Motor neuron (in vitro differentiated cells): Measurements from ENCODE around the gene FAM43A. TPM values are rescaled to one million over a fixed set of nuclear protein-coding genes. Genes with fewer than 3 reads are reported as not detected.

Experiments used
- ATAC-seq, 8 experiments: fragments of 200-7000 bp; cut with Tn5 transposase; replicated peaks in 6 of 8; 2 replicates each; pipeline ENCODE4 v1.8.0; 2021; ENCODE audit warnings: mild to moderate bottlenecking in 8 of 8, moderate library complexity in 8 of 8
- H3K27ac ChIP-seq, 2 donors: fragments of 250-450 bp; sonication (Bioruptor Pico); 2 replicates each; pipeline ENCODE4 v1.9.0; 2021; ENCODE audit warnings: antibody characterized with exemption in 2 of 2, mild to moderate bottlenecking in 2 of 2, moderate library complexity in 1 of 2
- H3K4me1 ChIP-seq, 2 donors: fragments of 250-450 bp; sonication (Bioruptor Pico); replicated peaks in 1 of 2; 2 replicates each; pipeline ENCODE4 v1.6.1; 2021; ENCODE audit warnings: antibody characterized with exemption in 2 of 2, mild to moderate bottlenecking in 2 of 2, moderate library complexity in 1 of 2
- H3K4me3 ChIP-seq, 5 donors: fragments of 250-450 bp; sonication (Bioruptor Pico); 2 replicates each; pipeline ENCODE4 v1.9.0; 2021; ENCODE audit warnings: antibody characterized with exemption in 5 of 5, mild to moderate bottlenecking in 5 of 5, moderate library complexity in 4 of 5
- WGBS, 10 experiments: fragments of 450-650 bp; shearing (Covaris generic); methylation state at CpG; one replicate each; pipeline ENCODE4 v1.0.0; 2022; 5-methylcytosine and 5-hydroxymethylcytosine counted together
- in situ Hi-C, 9 experiments: fragments of 400-800 bp; cut with MboI; loops; one replicate each; pipeline ENCODE4 v1.15.0; 2021; ENCODE audit warnings: low sequenced_read_pairs in 9 of 9, low pct_unique_long_range_greater_than_20kb in 2 of 9; ENCODE audit not compliant: unreplicated experiment in 9 of 9
- total RNA-seq, 8 experiments: library from RNA; unstranded; fragments of 300-600 nt; gene quantifications; 2 replicates each; pipeline versions ENCODE4 v1.2.3 to v1.2.4, GENCODE V29; 2022

The FAM43A gene
- total RNA-seq, 8 experiments from 2014 or later = 0.67 to 22.6 (median 6.5) TPM

DNA sequence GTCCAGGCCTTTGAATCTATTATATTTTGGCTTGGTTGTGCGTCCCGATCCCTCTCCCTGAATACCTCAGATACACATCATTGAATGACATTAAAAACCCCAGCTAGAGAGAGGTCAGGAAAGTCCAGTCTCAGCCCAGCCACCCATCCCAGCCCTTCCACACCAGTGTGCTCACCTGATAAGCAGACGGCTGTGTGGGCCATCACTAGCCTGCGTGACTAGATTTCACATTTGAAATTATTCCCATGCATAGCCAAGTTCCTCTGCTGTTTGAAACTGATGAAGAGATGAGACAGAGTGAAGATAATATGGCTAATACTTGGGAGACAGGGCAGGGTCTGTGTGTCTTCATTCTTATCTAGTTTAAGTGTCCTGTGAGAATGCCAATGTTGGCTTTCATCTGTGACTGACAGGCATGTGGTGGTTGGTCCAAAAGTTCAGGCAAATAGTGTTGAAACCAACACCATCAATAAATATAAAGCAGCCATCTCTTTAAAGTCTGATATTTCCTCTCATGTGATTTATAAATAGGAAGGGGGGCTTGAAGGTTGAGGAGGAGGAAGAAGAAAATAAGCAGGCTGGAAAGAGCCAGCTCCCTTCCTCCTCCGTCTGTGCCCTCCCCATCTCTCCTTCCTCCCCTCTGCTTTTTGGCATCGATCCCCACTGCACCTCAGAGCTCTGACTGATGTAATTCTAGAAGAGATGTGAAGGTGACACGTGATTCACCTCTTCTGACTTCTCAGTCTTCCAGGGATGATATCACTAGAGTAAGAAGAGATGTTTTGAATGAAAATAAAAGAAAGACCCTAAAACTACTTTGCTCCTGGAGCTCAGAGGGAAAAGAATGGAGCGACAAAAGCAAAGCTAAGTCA, 5.1 kb downstream of the FAM43A start:
- peak in 3 of 8 experiments; percentile 4 to 31 (median 14) for ATAC-seq
- no peak overlapping the region for H3K27ac ChIP-seq
- in situ Hi-C loops = loop anchor here (25.0 kb wide), 8 partner anchors 172 to 847 kb away; partner anchors contain the start of genes XXYLT1 (in 2 of the 9) and PPP1R2 (in 1 of the 9)
- peaks cover 0 to 11% of the 10 kb centered on the region in 2 donors for H3K4me1 ChIP-seq
- WGBS, 10 experiments = 20 to 88% (median 67%) methylated on average over 1 to 4 of the region's 8 CpGs
- H3K4me3 ChIP-seq = no peak overlapping the region

DNA sequence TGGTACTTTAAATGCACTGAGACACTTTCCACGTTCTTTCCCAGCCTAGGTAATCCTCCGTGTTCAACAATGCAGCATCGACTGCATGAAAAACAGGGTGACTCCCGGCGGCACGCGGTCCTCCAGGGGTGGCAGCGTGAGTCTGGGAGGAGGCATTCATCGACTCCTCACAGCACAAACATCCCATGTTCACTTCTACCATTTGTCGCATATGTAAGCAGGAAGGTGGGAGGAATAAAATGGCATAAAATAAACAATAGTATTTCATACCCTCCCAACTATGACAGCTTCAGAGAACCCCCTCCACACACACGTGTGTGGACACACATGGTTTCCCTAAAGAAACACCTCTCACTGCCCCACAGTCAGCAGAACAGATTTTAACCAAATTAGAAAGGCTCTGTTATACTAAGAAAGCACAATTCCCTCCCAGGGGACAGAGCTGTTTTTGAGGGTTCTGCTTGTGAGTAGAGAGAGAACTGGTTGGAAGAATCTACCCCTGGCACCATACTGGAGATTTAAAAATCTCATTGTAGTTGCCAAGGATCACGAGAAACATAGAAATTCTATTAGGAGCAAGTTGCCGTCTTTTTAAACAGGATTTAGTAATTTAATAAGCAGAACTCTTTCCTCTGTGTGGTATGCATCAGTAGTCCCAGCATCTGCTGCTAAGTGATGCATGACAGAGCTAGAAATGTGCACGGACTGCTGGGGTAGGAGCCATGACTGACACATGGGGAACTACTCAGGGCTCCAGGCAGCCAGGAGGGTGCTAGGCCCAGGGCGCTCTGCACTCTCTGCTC, 6.0 kb downstream of the FAM43A start:
- peak in 4 of 8 experiments; percentile 11 to 22 (median 14) for ATAC-seq
- H3K4me3 ChIP-seq = no peak overlapping the region
- 18 to 72% (median 54%) methylated on average over 1 to 12 of the region's 15 CpGs for WGBS, 10 experiments
- no peak overlapping the region for H3K27ac ChIP-seq
- peaks cover 0 to 11% of the 10 kb centered on the region in 2 donors for H3K4me1 ChIP-seq
- in situ Hi-C loops = loop anchor here (25.0 kb wide), 8 partner anchors 171 to 846 kb away; partner anchors contain the start of genes XXYLT1 (in 2 of the 9) and PPP1R2 (in 1 of the 9)

DNA sequence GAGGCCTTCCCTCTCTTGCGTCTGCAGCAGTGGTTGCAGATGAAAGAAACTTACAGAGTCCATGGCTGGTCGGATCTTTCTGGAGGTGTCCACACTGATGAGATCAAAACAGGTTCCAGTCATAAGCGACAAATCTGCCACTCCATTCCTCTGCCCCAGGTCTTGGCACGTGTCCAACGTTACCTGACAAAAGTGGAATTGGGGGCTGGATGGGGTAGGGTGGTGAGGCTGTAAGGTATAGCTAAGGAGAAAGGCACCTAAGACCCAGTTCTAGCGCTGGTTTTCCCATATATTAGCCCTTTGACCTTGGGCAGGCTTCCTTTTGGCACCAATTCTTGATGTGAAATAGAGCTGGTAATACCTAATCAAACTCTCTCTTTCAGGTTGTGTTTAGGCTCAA, 11.0 kb downstream of the FAM43A start:
- in situ Hi-C loops = loop anchor here (25.0 kb wide), 8 partner anchors 166 to 841 kb away; partner anchors contain the start of genes XXYLT1 (in 2 of the 9) and PPP1R2 (in 1 of the 9)
- Histone ChIP-seq H3K27ac (no peak overlapping the region), H3K4me3 (no peak overlapping the region), H3K4me1 (peaks cover 0 to 3% of the 10 kb centered on the region in 2 donors)
- WGBS, 10 experiments = 25 to 100% (median 90%) methylated on average over 1 to 4 of the region's 6 CpGs; no CpG with 5 or more reads in 4 of the 10 experiments
- ATAC-seq = no peak

DNA sequence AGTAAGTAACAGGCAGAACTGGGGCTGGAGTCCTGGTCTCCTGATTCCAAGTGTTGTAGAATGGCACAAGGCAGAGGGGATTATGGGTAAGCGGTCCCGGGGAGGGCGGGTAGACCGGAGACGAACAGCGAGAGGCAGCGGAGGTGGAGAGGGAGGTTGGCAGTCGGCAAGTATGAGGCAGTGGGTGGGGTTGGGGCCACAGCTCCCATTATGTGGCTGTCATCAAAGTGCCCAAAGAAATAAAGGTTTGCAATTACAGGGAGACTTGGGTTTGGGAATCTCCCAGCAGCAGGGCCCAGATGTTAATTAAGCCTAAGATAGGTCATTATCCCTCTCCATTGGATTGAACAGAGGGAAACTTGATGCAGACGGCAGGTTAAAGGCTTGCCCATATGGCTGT, 16.9 kb downstream of the FAM43A start:
- peaks cover 0 to 14% of the 10 kb centered on the region in 2 donors for H3K4me1 ChIP-seq
- H3K4me3 ChIP-seq = no peak overlapping the region
- in situ Hi-C loops = no loop called here
- no peak for ATAC-seq
- 40 to 100% (median 80%) methylated on average over 1 to 8 of the region's 9 CpGs; no CpG with 5 or more reads in 6 of the 10 experiments for WGBS, 10 experiments
- H3K27ac ChIP-seq = no peak overlapping the region

DNA sequence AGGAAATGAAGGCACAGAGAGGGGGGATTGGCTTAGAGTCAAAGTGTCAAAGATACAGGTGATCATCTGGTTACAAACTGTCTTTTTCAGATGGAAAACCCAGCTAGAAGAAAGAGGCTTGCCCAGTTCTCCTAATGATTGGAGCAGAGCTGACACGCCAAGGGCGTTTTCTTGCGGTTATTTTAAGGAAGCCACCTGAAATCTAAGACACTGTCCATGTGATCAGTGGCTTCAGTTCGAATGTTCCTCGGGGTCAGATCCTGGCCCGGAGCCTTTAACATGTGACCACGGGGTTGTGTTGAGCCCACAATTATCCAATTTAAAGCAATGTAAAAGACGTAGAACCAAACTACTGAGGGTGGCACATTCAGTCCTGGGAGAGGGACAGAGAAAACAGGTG, 19.5 kb downstream of the FAM43A start:
- in situ Hi-C loops = no loop called here
- H3K27ac ChIP-seq = no peak overlapping the region
- peaks cover 0 to 14% of the 10 kb centered on the region in 2 donors for H3K4me1 ChIP-seq
- 57 to 97% (median 75%) methylated on average over 2 to 7 of the region's 8 CpGs; no CpG with 5 or more reads in 2 of the 10 experiments for WGBS, 10 experiments
- no peak for ATAC-seq
- no peak overlapping the region for H3K4me3 ChIP-seq

DNA sequence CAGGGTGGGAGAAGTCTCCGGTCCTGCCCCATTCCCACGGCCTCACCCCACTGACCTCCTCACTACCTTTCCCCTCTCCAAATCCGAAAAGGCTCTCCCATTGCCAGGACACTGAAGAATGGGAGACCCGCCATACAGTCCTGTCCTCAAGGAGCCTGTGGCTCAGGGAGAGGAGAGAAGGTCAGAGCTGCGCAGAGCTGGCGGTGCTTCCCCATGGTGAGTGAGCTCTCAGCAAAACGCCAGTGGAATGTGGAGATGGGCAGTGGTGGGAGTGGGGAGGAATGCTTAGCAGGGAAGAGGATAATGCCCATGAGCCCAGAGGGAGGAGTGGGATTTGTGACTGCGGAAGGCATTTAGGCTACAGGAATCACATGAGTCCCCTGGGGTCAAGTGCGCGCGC, 20.1 kb downstream of the FAM43A start:
- Histone ChIP-seq H3K4me1 (peaks cover 0 to 14% of the 10 kb centered on the region in 2 donors), H3K27ac (no peak overlapping the region), H3K4me3 (no peak overlapping the region)
- in situ Hi-C loops = no loop called here
- 33 to 89% (median 82%) methylated on average over 1 to 6 of the region's 11 CpGs; no CpG with 5 or more reads in 6 of the 10 experiments for WGBS, 10 experiments
- peak in 1 of 8 experiments; percentile 18 for ATAC-seq

DNA sequence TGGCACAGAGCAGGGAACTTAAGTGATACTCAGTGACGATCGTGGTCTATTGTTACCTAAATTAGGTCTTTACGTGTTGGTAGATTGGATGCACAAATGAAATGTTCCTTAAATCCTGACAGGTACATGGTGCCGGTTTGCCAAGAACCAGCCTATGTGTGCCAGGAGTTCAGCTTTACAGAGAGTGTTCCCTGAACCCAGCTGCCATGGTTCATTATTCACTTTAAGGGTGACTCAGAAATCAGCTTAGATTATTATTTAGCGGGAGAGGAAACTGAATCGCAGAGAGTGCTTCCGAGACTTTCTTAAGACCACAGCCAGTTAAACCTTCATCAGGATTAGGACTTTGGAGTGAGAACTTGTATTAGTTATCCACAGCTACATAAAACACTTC, 21.5 kb downstream of the FAM43A start:
- Histone ChIP-seq H3K4me1 (peaks cover 0 to 14% of the 10 kb centered on the region in 2 donors), H3K4me3 (no peak overlapping the region), H3K27ac (no peak overlapping the region)
- 71 to 100% (median 91%) methylated on average over 1 to 5 of the region's 7 CpGs; no CpG with 5 or more reads in 2 of the 10 experiments for WGBS, 10 experiments
- in situ Hi-C loops = no loop called here
- ATAC-seq = no peak

DNA sequence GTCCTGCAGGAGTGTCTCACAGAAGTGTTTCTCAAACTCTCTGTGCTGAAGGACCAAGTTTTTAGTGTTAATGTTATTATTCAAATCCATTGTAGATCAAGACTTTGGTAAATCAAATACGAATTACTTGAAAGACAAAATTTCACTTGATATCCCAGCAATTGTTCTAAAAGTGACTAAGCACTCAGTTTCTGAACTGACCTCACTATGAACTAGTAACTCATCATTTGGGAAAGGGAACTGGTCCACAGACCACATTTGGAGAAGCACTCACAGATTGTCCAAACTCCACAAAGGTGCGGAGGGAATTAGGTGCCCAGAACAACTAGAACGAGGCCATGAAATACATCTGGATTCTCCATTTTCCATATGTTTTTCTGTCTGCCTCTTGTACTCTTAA, 25.6 kb downstream of the FAM43A start:
- Histone ChIP-seq H3K27ac (no peak overlapping the region), H3K4me1 (peaks cover 6 to 9% of the 10 kb centered on the region in 2 donors), H3K4me3 (no peak overlapping the region)
- ATAC-seq = no peak
- 67 to 100% (median 99%) methylated on average over 2 to 3 of the region's 3 CpGs; no CpG with 5 or more reads in 2 of the 10 experiments for WGBS, 10 experiments
- in situ Hi-C loops = no loop called here

DNA sequence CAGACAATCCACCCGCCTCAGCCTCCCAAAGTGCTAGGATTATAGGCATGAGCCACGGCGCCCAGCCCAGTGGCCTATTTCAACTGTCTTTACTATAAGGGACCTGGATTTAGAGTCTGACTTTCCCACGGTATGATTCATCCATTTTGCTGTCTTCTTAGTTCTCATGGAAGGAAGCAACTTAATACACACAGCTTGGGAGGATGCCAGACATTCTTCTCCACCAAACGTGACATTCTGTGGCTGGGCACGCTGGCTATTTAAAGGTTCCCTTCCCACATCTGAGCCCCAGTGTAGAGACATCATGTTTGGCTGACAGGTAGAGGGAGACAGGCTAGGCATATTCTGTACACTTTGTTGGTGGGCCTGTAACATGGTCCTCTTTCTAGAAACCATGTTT, 26.2 kb downstream of the FAM43A start:
- ATAC-seq = peak in 4 of 8 experiments; percentile 20 to 71 (median 44)
- Histone ChIP-seq H3K27ac (no peak overlapping the region), H3K4me3 (no peak overlapping the region), H3K4me1 (peaks cover 6 to 9% of the 10 kb centered on the region in 2 donors)
- WGBS, 10 experiments = 75 to 94% (median 89%) methylated on average over 2 to 4 of the region's 6 CpGs; no CpG with 5 or more reads in 4 of the 10 experiments
- in situ Hi-C loops = no loop called here

DNA sequence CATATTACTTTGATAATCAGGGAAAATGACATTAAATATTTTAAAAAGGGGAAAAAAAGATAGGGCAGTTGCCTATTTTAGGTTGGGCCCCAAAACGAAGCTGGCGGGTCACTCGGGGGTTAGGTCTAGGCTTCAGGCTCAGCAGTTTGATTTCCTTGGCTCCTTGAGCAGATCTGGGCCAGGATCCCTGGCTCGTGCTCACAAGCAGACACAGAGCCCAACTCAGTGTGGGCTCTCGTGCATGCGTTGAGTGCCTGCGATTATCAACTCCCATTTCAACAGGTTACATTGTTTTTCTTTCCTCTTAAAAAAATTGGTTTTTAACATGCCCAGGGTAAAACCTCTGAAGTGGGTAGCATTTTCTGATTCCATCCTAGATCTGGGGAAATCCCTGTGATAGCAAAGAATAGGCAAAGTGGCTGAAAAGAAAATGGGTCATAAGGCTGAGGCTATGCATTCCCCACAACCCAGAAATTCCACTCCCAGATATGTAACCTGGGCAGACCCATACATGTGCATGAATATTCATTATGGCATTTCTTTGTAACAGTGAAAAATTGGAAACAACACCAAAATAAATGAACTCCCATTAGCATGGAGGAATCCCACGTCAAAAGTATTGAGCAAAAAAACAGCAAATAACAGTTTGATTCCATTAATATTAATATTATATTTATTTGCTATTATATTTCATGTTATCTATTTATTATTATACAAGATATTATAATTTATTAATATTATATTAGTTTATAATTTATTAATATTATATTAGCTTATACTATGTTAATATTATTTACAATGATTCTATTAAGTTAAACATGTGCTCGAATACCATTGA, 27.8 kb downstream of the FAM43A start:
- 49 to 98% (median 79%) methylated on average over 2 to 9 of the region's 9 CpGs for WGBS, 10 experiments
- H3K27ac ChIP-seq = no peak overlapping the region
- in situ Hi-C loops = no loop called here
- peaks cover 6 to 9% of the 10 kb centered on the region in 2 donors for H3K4me1 ChIP-seq
- no peak overlapping the region for H3K4me3 ChIP-seq
- peak in 2 of 8 experiments; percentile 33 to 41 for ATAC-seq

DNA sequence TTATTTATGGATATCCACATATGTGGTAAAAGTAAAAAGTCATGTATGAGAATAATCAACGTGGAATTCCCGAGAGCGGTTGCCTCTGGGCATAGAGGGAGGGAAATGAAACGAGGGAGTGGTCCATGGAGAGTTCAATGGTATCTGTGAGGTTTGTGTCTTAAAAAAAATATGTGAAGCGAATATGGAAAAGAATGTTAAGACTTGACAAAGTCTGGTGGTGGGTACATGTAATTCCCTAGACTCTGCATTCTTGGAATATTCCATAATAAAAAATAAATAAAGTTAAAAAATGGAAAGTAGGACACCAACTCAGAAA, 28.4 kb downstream of the FAM43A start:
- peak in 1 of 8 experiments; percentile 71 for ATAC-seq
- WGBS, 10 experiments = 8 to 100% (median 84%) methylated on average over 1 to 5 of the region's 5 CpGs; no CpG with 5 or more reads in 1 of the 10 experiments
- Histone ChIP-seq H3K4me1 (peaks cover 6 to 9% of the 10 kb centered on the region in 2 donors), H3K27ac (no peak overlapping the region), H3K4me3 (no peak overlapping the region)
- in situ Hi-C loops = no loop called here

DNA sequence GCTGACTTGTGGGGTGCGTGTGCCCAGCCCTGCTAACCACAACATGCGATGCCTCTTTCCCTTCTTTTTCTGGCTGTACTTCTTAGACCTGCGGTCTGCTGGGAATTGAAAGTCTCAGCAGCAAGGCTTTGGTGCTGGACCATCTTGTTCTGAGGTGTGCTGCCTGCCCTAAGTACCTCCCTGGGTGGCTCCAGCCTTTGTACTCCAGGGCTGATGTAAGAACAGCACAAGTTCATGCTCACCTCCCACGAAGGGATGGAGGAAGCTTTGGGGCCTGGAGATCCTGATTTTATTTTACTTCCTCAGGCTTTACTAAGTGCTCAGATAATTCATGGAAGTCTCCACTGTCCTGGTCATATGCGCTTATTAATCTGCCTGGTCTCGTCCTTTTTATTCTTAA, 28.9 kb downstream of the FAM43A start:
- Histone ChIP-seq H3K4me3 (no peak overlapping the region), H3K4me1 (peaks cover 6 to 9% of the 10 kb centered on the region in 2 donors), H3K27ac (peak overlapping the region in 1 of 2 donors; percentile 41)
- ATAC-seq = peak in 2 of 8 experiments; percentile 9 to 54
- 50 to 87% (median 70%) methylated on average over 2 to 5 of the region's 6 CpGs; no CpG with 5 or more reads in 3 of the 10 experiments for WGBS, 10 experiments
- in situ Hi-C loops = no loop called here
